CD8-positive, alpha-beta memory T cell (primary cell): ENCODE measurements around the gene CLIP3. TPM values are rescaled to one million over a fixed set of nuclear protein-coding genes. Genes with fewer than 3 reads are reported as not detected.

Source experiments
- CTCF ChIA-PET: fragments of 350-600 bp; sonication (Branson Sonifier 250); formaldehyde crosslinking; loops from one replicate; lab custom pipeline; 2021; ENCODE audit warnings: antibody characterized with exemption; lab: Charles Lee
- POLR2A ChIA-PET: fragments of 350-600 bp; sonication (Branson Sonifier 250); formaldehyde crosslinking; loops from one replicate; lab custom pipeline; 2021; ENCODE audit warnings: antibody characterized with exemption; lab: Charles Lee
- DNase-seq, 5 donors: peaks; one replicate each; pipeline versions ENCODE4 v3.0.0 to v3.0.0-alpha.2; 2020 to 2022; ENCODE audit warnings: mixed read lengths in 1 of 5
- H3K27ac ChIP-seq: one replicate; pipeline ENCODE4 v1.7.0; 2013; ENCODE audit warnings: low read depth, mild to moderate bottlenecking, low read length, moderate library complexity
- H3K27me3 ChIP-seq: 2 replicates; pipeline ENCODE4 v1.7.0; 2013; ENCODE audit warnings: low read length, mild to moderate bottlenecking; ENCODE audit not compliant: insufficient read depth, poor library complexity, severe bottlenecking
- H3K36me3 ChIP-seq: 2 replicates; pipeline ENCODE4 v1.7.0; 2013; ENCODE audit warnings: mild to moderate bottlenecking, low read length, moderate library complexity; ENCODE audit not compliant: insufficient read depth
- H3K4me1 ChIP-seq: 2 replicates; pipeline ENCODE4 v1.7.0; 2013; ENCODE audit warnings: mild to moderate bottlenecking, low read length, moderate library complexity; ENCODE audit not compliant: insufficient read depth
- H3K4me3 ChIP-seq: 2 replicates; pipeline ENCODE4 v1.7.0; 2013; ENCODE audit warnings: mild to moderate bottlenecking, low read length
- H3K9me3 ChIP-seq: 2 replicates; pipeline ENCODE4 v1.7.0; 2013; ENCODE audit warnings: mild to moderate bottlenecking, low read length
- H3K27ac Mint-ChIP-seq, 8 donors: one replicate each; pipeline ENCODE4 v1.8.0; 2020 to 2021; ENCODE audit warnings: mixed read lengths in 8 of 8, mild to moderate bottlenecking in 6 of 8, inconsistent platforms in 3 of 8, moderate library complexity in 3 of 8
- H3K27me3 Mint-ChIP-seq, 2 donors: one replicate each; pipeline ENCODE4 v1.8.0; 2020 to 2021; ENCODE audit warnings: mixed read lengths in 2 of 2, mild to moderate bottlenecking in 1 of 2, moderate library complexity in 1 of 2
- H3K36me3 Mint-ChIP-seq, 3 donors: one replicate each; pipeline ENCODE4 v1.8.0; 2020 to 2021; ENCODE audit warnings: mixed read lengths in 3 of 3, inconsistent platforms in 1 of 3, mild to moderate bottlenecking in 1 of 3
- H3K4me1 Mint-ChIP-seq, 3 donors: one replicate each; pipeline ENCODE4 v1.8.0; 2020 to 2021; ENCODE audit warnings: mixed read lengths in 3 of 3, inconsistent platforms in 1 of 3, mild to moderate bottlenecking in 1 of 3
- H3K4me3 Mint-ChIP-seq, 7 donors: one replicate each; pipeline ENCODE4 v1.8.0; 2020 to 2021; ENCODE audit warnings: mixed read lengths in 7 of 7, mild to moderate bottlenecking in 6 of 7, moderate library complexity in 4 of 7, inconsistent platforms in 2 of 7
- H3K9me3 Mint-ChIP-seq, 5 donors: one replicate each; pipeline ENCODE4 v1.8.0; 2020 to 2022; ENCODE audit warnings: mixed read lengths in 5 of 5, mild to moderate bottlenecking in 3 of 5, moderate library complexity in 2 of 5, inconsistent platforms in 1 of 5
- polyA plus RNA-seq: library from polyadenylated mRNA; unstranded; fragments of 300-500 nt; fragmentation: Illumina TruSeq; gene quantifications from one replicate; pipeline ENCODE4 v1.2.3, GENCODE V29; 2021
- total RNA-seq, 2 experiments: library from RNA; stranded (reverse); gene quantifications; one replicate each; pipeline ENCODE4 v1.2.3, GENCODE V29; 2021

The CLIP3 gene
- total and polyA plus RNA-seq, 3 experiments from 2014 or later = 0.29 to 0.39 (median 0.33) TPM

DNA sequence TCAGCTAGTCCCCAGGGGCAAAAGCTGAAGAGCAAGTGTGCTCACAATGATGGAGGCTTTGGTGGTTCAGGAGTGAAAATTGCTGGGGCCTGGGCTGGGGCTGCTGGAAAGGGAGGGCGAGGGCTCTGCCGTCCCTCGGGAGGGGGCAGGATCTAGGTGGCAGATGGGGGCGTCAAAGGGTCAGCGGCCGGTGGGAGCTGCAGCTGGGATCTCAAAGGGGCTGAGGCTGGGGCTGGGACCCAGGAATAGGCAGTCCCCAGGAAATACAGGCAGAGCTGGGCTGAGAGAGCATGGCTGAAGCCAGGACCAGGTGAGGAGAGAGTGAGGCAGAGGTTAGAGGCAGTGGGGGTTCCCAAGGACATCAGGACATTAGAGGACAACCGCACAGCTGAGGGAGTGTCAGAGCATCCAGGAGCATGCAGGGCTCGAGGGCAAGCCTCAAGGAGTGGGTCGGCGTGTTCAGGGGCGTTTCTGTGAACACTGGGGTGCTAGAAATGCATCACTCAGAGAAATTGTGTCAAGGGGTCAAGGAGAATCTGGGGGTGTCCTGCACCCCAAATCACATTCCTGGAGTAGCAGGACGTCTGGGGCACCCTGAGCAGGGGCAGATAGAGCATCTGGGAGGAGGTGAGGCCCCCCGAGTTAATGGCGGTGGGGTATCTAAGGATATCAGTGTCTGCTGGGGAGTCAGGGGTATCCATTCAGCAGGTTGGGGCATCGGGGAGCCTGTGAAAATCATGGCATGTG lies 22.9 kb downstream of the CLIP3 start:
- POLR2A ChIA-PET = no interaction called here
- Histone ChIP-seq H3K27ac (no peak overlapping the region), H3K27me3 (no peaks in the 10 kb centered on the region), H3K9me3 (no peaks in the 10 kb centered on the region), H3K4me1 (peaks cover 19% of the 10 kb centered on the region), H3K4me3 (peak overlapping the region; percentile 15), H3K36me3 (no peaks in the 10 kb centered on the region)
- CTCF ChIA-PET = interaction anchor here (0.7 to 1.5 kb wide), 3 partner anchors 9 to 601 kb away, joined by 3 to 4 read pairs (median 4); no protein-coding TSS in a partner anchor
- Mint-ChIP-seq H3K27ac (peak overlapping the region in 6 of 8 donors; percentile 28 to 95 (median 50)), H3K4me3 (peak overlapping the region; percentile 23 to 92 (median 67)), H3K36me3 (peaks cover 0 to 8% (median 4%) of the 10 kb centered on the region in 3 donors), H3K27me3 (no peaks in the 10 kb centered on the region), H3K4me1 (peaks cover 34 to 40% (median 39%) of the 10 kb centered on the region in 3 donors), H3K9me3 (no peaks in the 10 kb centered on the region)
- DNase-seq = no peak

DNA sequence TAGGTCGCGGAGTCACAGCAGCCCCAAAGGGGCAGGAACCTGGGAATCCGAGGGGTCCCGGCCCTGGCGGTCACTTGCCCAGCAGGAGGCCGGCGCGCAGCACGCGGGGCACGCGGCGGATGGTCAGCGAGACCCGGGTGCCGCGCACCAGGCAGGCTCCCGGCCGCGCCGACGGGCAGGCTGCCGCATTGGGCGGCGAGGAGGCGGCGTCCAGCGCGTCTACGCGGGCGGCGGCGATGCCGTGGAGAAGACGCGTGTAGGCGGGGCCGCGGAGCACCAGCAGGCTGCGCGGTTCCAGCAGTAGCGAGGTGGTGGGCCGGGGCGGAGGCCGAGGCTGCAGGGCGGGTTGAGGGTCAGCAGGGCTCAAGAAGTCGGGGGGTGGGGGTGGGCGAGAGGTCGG lies 23.5 kb downstream of the CLIP3 start:
- H3K36me3 Mint-ChIP-seq = peaks cover 0 to 8% (median 4%) of the 10 kb centered on the region in 3 donors
- H3K4me3 Mint-ChIP-seq = peak overlapping the region; percentile 23 to 92 (median 67)
- Histone ChIP-seq H3K9me3 (no peaks in the 10 kb centered on the region), H3K4me1 (peaks cover 16% of the 10 kb centered on the region), H3K27ac (no peak overlapping the region), H3K4me3 (peak overlapping the region; percentile 15), H3K27me3 (no peaks in the 10 kb centered on the region), H3K36me3 (no peaks in the 10 kb centered on the region)
- no peaks in the 10 kb centered on the region for H3K9me3 Mint-ChIP-seq
- peaks cover 28 to 34% (median 33%) of the 10 kb centered on the region in 3 donors for H3K4me1 Mint-ChIP-seq
- DNase-seq = peak in 4 of 5 donors; percentile 18 to 51 (median 26)
- ChIA-PET CTCF (interaction anchor here (0.7 to 1.5 kb wide), 3 partner anchors 9 to 601 kb away, joined by 3 to 4 read pairs (median 4); no protein-coding TSS in a partner anchor), POLR2A (interaction anchor here (0.6 kb wide), 1 partner anchor 53 kb away, joined by 3 read pairs; no protein-coding TSS in a partner anchor)
- H3K27ac Mint-ChIP-seq = peak overlapping the region in 2 of 8 donors; percentile 45 to 57
- H3K27me3 Mint-ChIP-seq = no peaks in the 10 kb centered on the region

- Mint-ChIP-seq H3K4me3 (peak within 1 kb of the TSS; percentile 60 to 92 (median 73)), H3K36me3 (peaks cover 0 to 5% (median 4%) of the 10 kb centered on the region in 3 donors), H3K9me3 (no peaks in the 10 kb centered on the region), H3K4me1 (peaks cover 20 to 27% (median 25%) of the 10 kb centered on the region in 3 donors), H3K27ac (peak within 1 kb of the TSS in 5 of 8 donors; percentile 28 to 57 (median 45)), H3K27me3 (no peaks in the 10 kb centered on the region)
- no peak for DNase-seq
- Histone ChIP-seq H3K27me3 (no peaks in the 10 kb centered on the region), H3K27ac (no peak within 1 kb of the TSS), H3K4me1 (peaks cover 13% of the 10 kb centered on the region), H3K9me3 (no peaks in the 10 kb centered on the region), H3K4me3 (peak within 1 kb of the TSS; percentile 15), H3K36me3 (no peaks in the 10 kb centered on the region)
- ChIA-PET POLR2A (interaction anchor here (0.6 kb wide), 1 partner anchor 52 kb away, joined by 3 read pairs; no protein-coding TSS in a partner anchor), CTCF (interaction anchor here (1.3 to 1.5 kb wide), 2 partner anchors 10 to 50 kb away, joined by 4 read pairs; no protein-coding TSS in a partner anchor)
Observed at GRCh38 chr19:36008336-36008978, 24.2 kb downstream of the CLIP3 start, which contains the start of gene SYNE4. TSS of gene SYNE4 (minus strand) at chr19:36008813. CDS start at chr19:36008681, 132 bp downstream.

DNA sequence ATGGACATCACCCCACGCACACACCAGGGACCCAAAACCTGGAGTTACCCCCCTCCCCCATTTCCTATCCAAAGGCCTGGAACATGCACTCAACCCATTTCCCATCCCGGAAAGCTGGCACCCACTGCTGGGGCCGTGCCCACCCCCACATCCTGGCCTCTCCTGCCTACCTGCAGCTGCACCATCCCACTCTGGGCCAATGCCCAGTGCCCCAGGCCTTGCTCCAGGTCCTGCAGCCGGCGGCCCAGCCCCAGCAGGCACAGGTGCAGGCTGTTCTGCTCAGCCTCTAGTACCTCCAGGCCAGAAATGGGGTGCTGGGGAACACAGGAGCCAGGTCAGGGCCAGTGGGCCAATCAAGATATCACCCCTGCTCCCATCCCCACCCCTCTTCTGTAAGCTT lies 25.7 kb downstream of the CLIP3 start:
- Histone ChIP-seq H3K4me3 (no peak overlapping the region), H3K9me3 (no peaks in the 10 kb centered on the region), H3K27ac (no peak overlapping the region), H3K27me3 (no peaks in the 10 kb centered on the region), H3K36me3 (no peaks in the 10 kb centered on the region), H3K4me1 (peaks cover 7% of the 10 kb centered on the region)
- DNase-seq = no peak
- H3K9me3 Mint-ChIP-seq = no peaks in the 10 kb centered on the region
- peaks cover 0 to 9% (median 7%) of the 10 kb centered on the region in 3 donors for H3K36me3 Mint-ChIP-seq
- ChIA-PET POLR2A (no interaction called here), CTCF (interaction anchor here (2.2 kb wide), 1 partner anchor 11 kb away, joined by 6 read pairs; no protein-coding TSS in a partner anchor)
- H3K4me1 Mint-ChIP-seq = peaks cover 13 to 16% (median 15%) of the 10 kb centered on the region in 3 donors
- no peak overlapping the region for H3K27ac Mint-ChIP-seq
- H3K27me3 Mint-ChIP-seq = no peaks in the 10 kb centered on the region
- no peak overlapping the region for H3K4me3 Mint-ChIP-seq

DNA sequence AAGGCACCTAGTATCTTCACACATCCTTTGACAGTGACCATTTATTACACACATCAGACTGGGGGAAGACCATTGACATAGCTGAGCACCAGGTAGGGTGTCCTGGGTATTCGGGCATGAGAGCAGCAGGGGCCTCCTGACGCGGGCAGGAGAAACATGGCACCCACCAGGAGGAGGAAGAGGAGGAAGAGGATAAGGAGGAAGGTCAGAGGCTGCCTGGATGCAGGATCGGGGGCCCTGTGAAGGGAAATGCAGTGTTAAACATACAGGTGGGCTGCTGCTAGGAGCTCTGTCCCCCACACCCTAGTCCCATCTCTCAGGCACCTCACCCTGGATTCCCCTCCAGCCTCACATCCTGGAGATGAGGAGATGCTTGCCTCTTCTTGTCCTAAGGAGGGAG lies 29.4 kb downstream of the CLIP3 start:
- peaks cover 0 to 32% (median 7%) of the 10 kb centered on the region in 3 donors for H3K36me3 Mint-ChIP-seq
- Histone ChIP-seq H3K27ac (no peak overlapping the region), H3K4me1 (peaks cover 4% of the 10 kb centered on the region), H3K9me3 (no peaks in the 10 kb centered on the region), H3K4me3 (no peak overlapping the region), H3K27me3 (no peaks in the 10 kb centered on the region), H3K36me3 (no peaks in the 10 kb centered on the region)
- POLR2A ChIA-PET = no interaction called here
- H3K27me3 Mint-ChIP-seq = no peaks in the 10 kb centered on the region
- H3K9me3 Mint-ChIP-seq = no peaks in the 10 kb centered on the region
- no peak for DNase-seq
- CTCF ChIA-PET = no interaction called here
- peak overlapping the region in 2 of 8 donors; percentile 81 to 86 for H3K27ac Mint-ChIP-seq
- no peak overlapping the region for H3K4me3 Mint-ChIP-seq
- H3K4me1 Mint-ChIP-seq = peaks cover 13 to 24% (median 19%) of the 10 kb centered on the region in 3 donors

- H3K4me3 ChIP-seq = no peak overlapping the region
- H3K36me3 ChIP-seq = no peaks in the 10 kb centered on the region
- H3K36me3 Mint-ChIP-seq = peaks cover 0 to 43% (median 11%) of the 10 kb centered on the region in 3 donors
- POLR2A ChIA-PET = no interaction called here
- CTCF ChIA-PET = no interaction called here
- H3K4me1 ChIP-seq = peaks cover 6% of the 10 kb centered on the region
- H3K27ac Mint-ChIP-seq = peak overlapping the region in 2 of 8 donors; percentile 62 to 65
- H3K4me1 Mint-ChIP-seq = peaks cover 23 to 37% (median 31%) of the 10 kb centered on the region in 3 donors
- no peak overlapping the region for H3K27ac ChIP-seq
- H3K4me3 Mint-ChIP-seq = no peak overlapping the region
- no peaks in the 10 kb centered on the region for H3K27me3 ChIP-seq
- DNase-seq = no peak
- no peaks in the 10 kb centered on the region for H3K27me3 Mint-ChIP-seq
- no peaks in the 10 kb centered on the region for H3K9me3 Mint-ChIP-seq
- no peaks in the 10 kb centered on the region for H3K9me3 ChIP-seq
Observed at GRCh38 chr19:36001605-36002004, 31.1 kb downstream of the CLIP3 start.

DNA sequence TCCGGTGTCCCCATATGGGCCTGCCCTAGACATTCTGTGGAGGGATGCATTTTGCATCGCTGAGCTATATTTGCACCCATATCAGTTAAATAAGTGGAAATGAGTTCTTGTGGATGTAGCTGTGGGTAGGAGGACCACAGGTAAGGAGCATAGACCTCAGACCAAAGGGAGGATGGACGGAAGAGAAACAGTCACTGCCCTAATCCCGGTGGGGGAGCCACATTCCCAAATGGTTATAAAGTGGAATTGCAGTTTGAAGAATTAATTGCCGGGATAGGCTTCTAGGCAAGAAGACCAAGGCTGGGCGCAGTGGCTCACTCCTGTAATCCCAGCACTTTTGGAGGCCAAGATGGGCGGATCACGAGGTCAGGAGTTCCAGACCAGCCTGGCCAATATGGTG lies 35.9 kb downstream of the CLIP3 start:
- DNase-seq = no peak
- H3K36me3 Mint-ChIP-seq = peaks cover 0 to 40% (median 4%) of the 10 kb centered on the region in 3 donors
- Histone ChIP-seq H3K4me3 (no peak overlapping the region), H3K27ac (no peak overlapping the region), H3K27me3 (no peaks in the 10 kb centered on the region), H3K36me3 (no peaks in the 10 kb centered on the region), H3K4me1 (peaks cover 22% of the 10 kb centered on the region), H3K9me3 (no peaks in the 10 kb centered on the region)
- peak overlapping the region; percentile 87 to 96 (median 89) for H3K4me3 Mint-ChIP-seq
- H3K4me1 Mint-ChIP-seq = peaks cover 37 to 51% (median 47%) of the 10 kb centered on the region in 3 donors
- H3K9me3 Mint-ChIP-seq = peaks cover 0 to 2% (median 0%) of the 10 kb centered on the region in 5 donors
- POLR2A ChIA-PET = interaction anchor here (0.9 kb wide), 1 partner anchor 17 kb away, joined by 3 read pairs; the partner anchor contains the start of gene ALKBH6
- H3K27me3 Mint-ChIP-seq = no peaks in the 10 kb centered on the region
- CTCF ChIA-PET = interaction anchor here (0.7 to 1.7 kb wide), 4 partner anchors 10 to 140 kb away, joined by 3 to 6 read pairs (median 3); no protein-coding TSS in a partner anchor
- H3K27ac Mint-ChIP-seq = peak overlapping the region; percentile 3 to 91 (median 86)
